ENCODE results near the gene ITGA8. TPM values are rescaled to one million over a fixed set of nuclear protein-coding genes. Genes with fewer than 3 reads are reported as not detected.

Gene ITGA8
- total RNA-seq, 1 experiment from 2014 or later = not detected

GRCh38 chr10:15760681-15761080 lies 41.0 kb upstream of the ITGA8 start:
- H3K9me3 Mint-ChIP-seq (ENCODE audit: low read depth, unreplicated experiment) = peaks cover 10% of the 10 kb centered on the region
- H3K4me3 Mint-ChIP-seq (ENCODE audit: low read depth, unreplicated experiment) = no peak overlapping the region
- H3K4me1 Mint-ChIP-seq (ENCODE audit: low read depth, unreplicated experiment) = no peaks in the 10 kb centered on the region
- H3K27ac Mint-ChIP-seq (ENCODE audit: unreplicated experiment) = no peak overlapping the region
- CTCF ChIA-PET = no interaction called here
- no peak for DNase-seq
- no peaks in the 10 kb centered on the region for H3K27me3 Mint-ChIP-seq (ENCODE audit: unreplicated experiment)
- peaks cover 4% of the 10 kb centered on the region for H3K36me3 Mint-ChIP-seq (ENCODE audit: insufficient read depth, unreplicated experiment)
- no peak for TF ChIP-seq CTCF (IDR thresholded peaks at IDR 0.05; ENCODE audit: unreplicated experiment)
- intact Hi-C loops (cut with micrococcal nuclease; ENCODE audit: unreplicated experiment) = no loop called here
- no TSS peak for BruUV-seq (replicated peaks)

GRCh38 chr10:15759265-15759664 lies 39.5 kb upstream of the ITGA8 start:
- DNase-seq = no peak
- Mint-ChIP-seq H3K9me3 (ENCODE audit: low read depth, unreplicated experiment) (peaks cover 2% of the 10 kb centered on the region), H3K27me3 (ENCODE audit: unreplicated experiment) (no peaks in the 10 kb centered on the region), H3K27ac (ENCODE audit: unreplicated experiment) (no peak overlapping the region), H3K36me3 (ENCODE audit: insufficient read depth, unreplicated experiment) (no peaks in the 10 kb centered on the region), H3K4me1 (ENCODE audit: low read depth, unreplicated experiment) (no peaks in the 10 kb centered on the region), H3K4me3 (ENCODE audit: low read depth, unreplicated experiment) (no peak overlapping the region)
- CTCF ChIA-PET = no interaction called here
- no TSS peak for BruUV-seq (replicated peaks)
- intact Hi-C loops (cut with micrococcal nuclease; ENCODE audit: unreplicated experiment) = no loop called here
- TF ChIP-seq CTCF (IDR thresholded peaks at IDR 0.05; ENCODE audit: unreplicated experiment) = no peak

GRCh38 chr10:15758618-15759017 lies 38.9 kb upstream of the ITGA8 start:
- DNase-seq = no peak
- H3K4me3 Mint-ChIP-seq (ENCODE audit: low read depth, unreplicated experiment) = no peak overlapping the region
- no TSS peak for BruUV-seq (replicated peaks)
- no peaks in the 10 kb centered on the region for H3K27me3 Mint-ChIP-seq (ENCODE audit: unreplicated experiment)
- no peak overlapping the region for H3K27ac Mint-ChIP-seq (ENCODE audit: unreplicated experiment)
- intact Hi-C loops (cut with micrococcal nuclease; ENCODE audit: unreplicated experiment) = no loop called here
- H3K9me3 Mint-ChIP-seq (ENCODE audit: low read depth, unreplicated experiment) = peaks cover 2% of the 10 kb centered on the region
- TF ChIP-seq CTCF (IDR thresholded peaks at IDR 0.05; ENCODE audit: unreplicated experiment) = no peak
- H3K4me1 Mint-ChIP-seq (ENCODE audit: low read depth, unreplicated experiment) = no peaks in the 10 kb centered on the region
- CTCF ChIA-PET = no interaction called here
- H3K36me3 Mint-ChIP-seq (ENCODE audit: insufficient read depth, unreplicated experiment) = no peaks in the 10 kb centered on the region

GRCh38 chr10:15754937-15755336 lies 35.2 kb upstream of the ITGA8 start:
- Mint-ChIP-seq H3K36me3 (ENCODE audit: insufficient read depth, unreplicated experiment) (no peaks in the 10 kb centered on the region), H3K27me3 (ENCODE audit: unreplicated experiment) (no peaks in the 10 kb centered on the region)

More at GRCh38 chr10:15754937-15755336, 35.2 kb upstream of the ITGA8 start:
- no peak for DNase-seq
- no peak overlapping the region for H3K4me3 Mint-ChIP-seq (ENCODE audit: low read depth, unreplicated experiment)
- no TSS peak for BruUV-seq (replicated peaks)
- no peaks in the 10 kb centered on the region for H3K9me3 Mint-ChIP-seq (ENCODE audit: low read depth, unreplicated experiment)
- H3K4me1 Mint-ChIP-seq (ENCODE audit: low read depth, unreplicated experiment) = no peaks in the 10 kb centered on the region
- TF ChIP-seq CTCF (IDR thresholded peaks at IDR 0.05; ENCODE audit: unreplicated experiment) = no peak
- intact Hi-C loops (cut with micrococcal nuclease; ENCODE audit: unreplicated experiment) = no loop called here
- no peak overlapping the region for H3K27ac Mint-ChIP-seq (ENCODE audit: unreplicated experiment)
- CTCF ChIA-PET = no interaction called here
